NCI-H2227 (cell line): ENCODE results near the gene FAM47A.

Source experiments
- DNase-seq: peaks from one replicate; lab custom pipeline; 2025; ENCODE audit not compliant: unreplicated experiment; lab: John Stamatoyannopoulos, UW

Gene FAM47A

DNA sequence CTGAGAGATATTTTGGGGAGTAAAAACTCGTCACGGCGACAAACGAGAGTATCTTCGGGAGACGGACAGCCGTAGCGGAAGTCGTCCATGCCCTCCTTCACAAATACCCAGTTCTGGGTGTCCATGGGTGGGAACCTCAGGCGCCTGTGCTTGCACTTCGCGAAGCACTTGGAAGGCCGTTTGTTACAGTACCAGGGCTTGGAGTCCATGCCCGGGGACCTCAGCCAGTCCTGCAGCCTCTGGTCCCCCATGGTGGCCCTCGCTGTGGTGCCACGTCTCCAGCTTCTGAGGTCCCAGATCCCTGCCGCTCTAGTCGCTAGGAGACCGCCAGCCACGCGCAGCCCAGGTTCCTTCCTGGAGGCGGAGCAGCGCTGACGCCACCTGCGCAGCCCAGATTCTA, at the start of gene FAM47A:
Gene FAM47A (minus strand): TSS at position 287 of the 400 bp plus-strand sequence. CDS start 36 bp downstream, at position 251.
- DNase-seq = no peak

DNA sequence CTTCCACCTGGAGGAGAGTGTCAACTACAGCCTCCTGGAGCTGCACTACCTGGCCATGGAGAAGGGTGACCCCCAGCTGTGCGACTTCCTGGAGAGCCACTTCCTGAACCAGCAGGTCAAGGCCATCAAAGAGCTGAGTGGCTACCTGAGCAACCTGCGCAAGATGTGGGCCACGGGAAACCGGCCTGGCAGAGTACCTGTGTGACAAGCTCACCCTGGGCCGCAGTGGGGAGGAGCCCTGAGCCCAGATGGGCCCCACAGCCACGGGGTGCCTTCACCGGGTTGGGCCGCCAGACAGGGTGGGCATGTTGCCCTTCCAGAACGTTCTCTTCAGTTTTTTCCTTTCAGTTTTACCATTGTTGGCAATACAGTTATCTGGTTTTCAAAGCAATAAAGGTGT, 15.2 kb upstream of the FAM47A start:
- DNase-seq = no peak

- DNase-seq = no peak
These were observed 14.8 kb upstream of the FAM47A start for GRCh38 chrX:34146906-34147305.

DNA sequence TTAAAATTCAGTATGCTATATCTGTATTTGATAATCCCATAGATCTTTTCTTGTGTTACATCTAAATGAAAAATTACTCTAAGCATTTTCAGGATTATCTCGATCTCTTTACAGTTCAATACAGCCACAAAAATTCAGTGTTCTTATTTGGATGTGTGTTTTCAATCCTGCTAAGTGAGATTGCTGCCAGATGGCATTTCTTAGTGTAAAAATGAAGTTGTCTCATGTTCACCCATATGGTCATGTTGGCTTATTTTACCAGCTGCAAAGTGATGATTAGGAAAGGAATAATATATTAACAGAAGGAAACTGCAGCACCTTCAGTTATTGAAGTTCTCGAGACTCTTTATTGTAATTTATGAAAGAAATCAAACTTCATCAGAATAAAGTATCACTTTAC, 12.1 kb upstream of the FAM47A start:
- DNase-seq = no peak

DNA sequence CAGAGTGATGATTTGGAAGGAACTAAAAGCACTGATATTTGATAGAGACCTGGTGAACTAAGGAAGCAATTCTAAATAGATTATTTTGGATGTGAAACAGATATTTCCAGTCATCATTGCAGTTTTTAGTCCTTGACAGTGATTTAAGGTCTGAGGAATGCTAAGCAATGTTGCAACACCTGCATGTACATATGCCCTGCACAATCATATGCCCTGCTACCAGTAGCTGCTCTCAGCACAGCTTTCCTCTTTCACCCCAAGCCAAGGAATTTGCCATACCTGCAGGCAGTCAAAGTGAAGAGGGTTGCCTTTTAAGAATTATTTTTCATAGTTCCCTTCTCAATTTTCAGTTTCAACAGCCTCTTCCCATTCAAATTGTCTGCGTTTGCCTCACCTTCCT, 8.7 kb upstream of the FAM47A start:
- DNase-seq = no peak

GRCh38 chrX:34130980-34131744, 952 bp downstream of the FAM47A start:
- DNase-seq = no peak

DNA sequence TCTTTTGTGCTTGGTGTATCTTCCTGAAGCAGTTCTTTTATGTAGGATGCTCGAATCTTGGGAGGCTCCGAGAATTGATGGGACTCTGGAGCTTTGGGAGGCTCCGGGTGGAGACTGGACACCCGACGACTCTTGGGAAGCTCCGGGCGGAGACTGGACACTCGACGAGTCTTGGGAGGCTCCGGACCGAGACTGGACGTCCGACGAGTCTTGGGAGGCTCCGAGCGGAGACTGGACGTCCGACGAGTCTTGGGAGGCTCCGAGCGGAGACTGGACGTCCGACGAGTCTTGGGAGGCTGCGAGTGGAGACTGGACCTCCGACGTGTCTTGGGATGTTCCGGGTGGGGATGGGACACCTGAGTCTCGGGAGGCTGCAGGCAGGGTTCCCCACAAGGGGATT, 1.6 kb downstream of the FAM47A start:
- no peak for DNase-seq

- no peak for DNase-seq
These were observed 6.1 kb downstream of the FAM47A start for GRCh38 chrX:34126011-34126410.

DNA sequence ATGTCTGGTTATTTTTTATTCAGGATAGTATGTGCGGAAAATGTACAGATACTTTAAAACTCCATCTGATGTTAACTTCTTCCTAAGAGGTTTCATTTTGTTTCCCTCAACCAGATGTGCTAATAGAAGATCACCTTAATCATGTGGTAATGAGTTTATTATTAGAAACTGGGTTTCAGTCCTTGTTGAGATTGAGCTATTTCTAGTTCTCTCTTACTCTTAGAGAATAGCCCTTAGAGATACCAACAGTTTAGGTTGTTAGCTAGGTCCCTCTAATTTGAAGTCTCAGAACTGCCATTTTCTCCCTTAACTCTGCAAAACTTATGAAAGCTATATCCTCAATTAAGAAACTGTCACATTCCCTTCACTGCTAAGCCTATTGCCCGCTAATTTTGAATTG, 13.0 kb downstream of the FAM47A start:
- no peak for DNase-seq

- no peak for DNase-seq
These were observed 19.7 kb downstream of the FAM47A start for GRCh38 chrX:34112459-34112858.
